H9 (cell line): ENCODE measurements around the gene PODXL2. TPM values are rescaled to one million over a fixed set of nuclear protein-coding genes. Genes with fewer than 3 reads are reported as not detected.

Experiments
- DNase-seq: peaks from one replicate; pipeline ENCODE4 v3.0.0-alpha.2; 2017
- H2AFZ ChIP-seq: one replicate; pipeline ENCODE4 v1.6.1; 2013; ENCODE audit warnings: mild to moderate bottlenecking, low read length, control low read depth, moderate library complexity
- H2AK5ac ChIP-seq: 2 replicates; pipeline ENCODE4 v1.6.1; 2013; ENCODE audit warnings: low read length, control low read depth, mixed read lengths; ENCODE audit not compliant: insufficient read length
- H2BK120ac ChIP-seq: one replicate; pipeline ENCODE4 v1.6.1; 2013; ENCODE audit warnings: low read depth, mild to moderate bottlenecking, low read length, control low read depth, inconsistent platforms; ENCODE audit not compliant: poor library complexity, severe bottlenecking
- H2BK12ac ChIP-seq: 2 replicates; pipeline ENCODE4 v1.6.1; 2013; ENCODE audit warnings: low read length, control low read depth, mixed read lengths, low read depth; ENCODE audit not compliant: insufficient read length
- H2BK15ac ChIP-seq: 2 replicates; pipeline ENCODE4 v1.6.1; 2013; ENCODE audit warnings: low read depth, low read length, control low read depth
- H2BK20ac ChIP-seq: one replicate; pipeline ENCODE4 v1.6.1; 2013; ENCODE audit warnings: low read depth, mild to moderate bottlenecking, low read length, control low read depth, inconsistent platforms; ENCODE audit not compliant: poor library complexity, severe bottlenecking
- H2BK5ac ChIP-seq: 2 replicates; pipeline ENCODE4 v1.6.1; 2013; ENCODE audit warnings: low read length, control low read depth, mixed read lengths; ENCODE audit not compliant: insufficient read length
- H3K14ac ChIP-seq: 2 replicates; pipeline ENCODE4 v1.6.1; 2013; ENCODE audit warnings: low read length, control low read depth; ENCODE audit not compliant: insufficient read depth
- H3K18ac ChIP-seq: 2 replicates; pipeline ENCODE4 v1.6.1; 2013; ENCODE audit warnings: low read depth, mild to moderate bottlenecking, mixed read lengths, low read length, control low read depth; ENCODE audit not compliant: insufficient read length
- H3K23ac ChIP-seq: 2 replicates; pipeline ENCODE4 v1.6.1; 2013; ENCODE audit warnings: low read length, control low read depth, mixed read lengths, low read depth; ENCODE audit not compliant: insufficient read length
- H3K23me2 ChIP-seq: 2 replicates; pipeline ENCODE4 v1.6.1; 2013; ENCODE audit warnings: low read depth, mild to moderate bottlenecking, mixed read lengths, low read length, control low read depth; ENCODE audit not compliant: insufficient read length, poor library complexity, severe bottlenecking
- H3K27ac ChIP-seq: 2 replicates; pipeline ENCODE4 v1.5.1; 2013; ENCODE audit warnings: low read length, control low read depth, mixed read lengths, low read depth; ENCODE audit not compliant: insufficient read length
- H3K27me3 ChIP-seq: 2 replicates; pipeline ENCODE4 v1.6.1; 2013; ENCODE audit warnings: low read length, control low read depth, inconsistent platforms; ENCODE audit not compliant: insufficient read depth
- H3K4ac ChIP-seq: 2 replicates; pipeline ENCODE4 v1.6.1; 2013; ENCODE audit warnings: low read depth, mild to moderate bottlenecking, control low read depth, inconsistent platforms, low read length, moderate library complexity
- H3K4me1 ChIP-seq: 2 replicates; pipeline ENCODE4 v1.6.1; 2013; ENCODE audit warnings: low read length, control low read depth, inconsistent platforms; ENCODE audit not compliant: insufficient read depth
- H3K4me2 ChIP-seq: 2 replicates; pipeline ENCODE4 v1.6.1; 2013; ENCODE audit warnings: low read length, control low read depth, mixed read lengths; ENCODE audit not compliant: insufficient read length, insufficient read depth
- H3K56ac ChIP-seq: 2 replicates; pipeline ENCODE4 v1.6.1; 2013; ENCODE audit warnings: low read depth, mild to moderate bottlenecking, mixed read lengths, low read length, control low read depth; ENCODE audit not compliant: insufficient read length
- H3K79me1 ChIP-seq: 2 replicates; pipeline ENCODE4 v1.6.1; 2013; ENCODE audit warnings: low read depth, mild to moderate bottlenecking, moderate library complexity, low read length, control low read depth, inconsistent platforms; ENCODE audit not compliant: insufficient read depth, poor library complexity, severe bottlenecking
- H3K79me2 ChIP-seq: 2 replicates; pipeline ENCODE4 v1.6.1; 2013; ENCODE audit warnings: low read length, control low read depth, inconsistent platforms; ENCODE audit not compliant: insufficient read depth
- H3K9ac ChIP-seq: 2 replicates; pipeline ENCODE4 v1.6.1; 2013; ENCODE audit warnings: low read length, control low read depth, mixed read lengths; ENCODE audit not compliant: insufficient read length; ENCODE audit errors: extremely low read depth
- H3K9me3 ChIP-seq: one replicate; pipeline ENCODE4 v1.6.1; 2013; ENCODE audit warnings: low read depth, low read length, inconsistent platforms; ENCODE audit not compliant: control insufficient read depth
- H3T11ph ChIP-seq: one replicate; pipeline ENCODE4 v1.6.1; 2013; ENCODE audit warnings: mild to moderate bottlenecking, low read length, control low read depth, inconsistent platforms
- H4K20me1 ChIP-seq: one replicate; pipeline ENCODE4 v1.6.1; 2013; ENCODE audit not compliant: control insufficient read depth, insufficient read length, insufficient read depth
- H4K5ac ChIP-seq: 2 replicates; pipeline ENCODE4 v1.6.1; 2013; ENCODE audit warnings: low read depth, mild to moderate bottlenecking, mixed read lengths, low read length, control low read depth; ENCODE audit not compliant: insufficient read length
- H4K8ac ChIP-seq: replicated peaks from 2 replicates; pipeline ENCODE4 v1.6.1; 2013; ENCODE audit warnings: low read length, control low read depth, mixed read lengths, low read depth; ENCODE audit not compliant: insufficient read length
- H4K91ac ChIP-seq: 2 replicates; pipeline ENCODE4 v1.6.1; 2013; ENCODE audit warnings: low read depth, mild to moderate bottlenecking, moderate library complexity, mixed read lengths, low read length, control low read depth; ENCODE audit not compliant: insufficient read length
- H3K27ac Mint-ChIP-seq, 3 experiments: 2 replicates in 2 of 3; 3 replicates in 1 of 3; pipeline ENCODE4 v1.8.0; 2020 to 2021; ENCODE audit warnings: mixed read lengths in 3 of 3, mild to moderate bottlenecking in 1 of 3, moderate library complexity in 1 of 3
- H3K27me3 Mint-ChIP-seq: 2 replicates; pipeline ENCODE4 v1.8.0; 2021; ENCODE audit warnings: low read depth, mild to moderate bottlenecking, moderate library complexity, mixed read lengths
- H3K36me3 Mint-ChIP-seq, 3 experiments: 2 replicates in 2 of 3; 3 replicates in 1 of 3; pipeline ENCODE4 v1.8.0; 2020 to 2021; ENCODE audit warnings: low read depth in 3 of 3, mixed read lengths in 3 of 3; ENCODE audit not compliant: insufficient read depth in 1 of 3
- H3K4me1 Mint-ChIP-seq, 2 experiments: 2 replicates each; pipeline ENCODE4 v1.8.0; 2020; ENCODE audit warnings: mixed read lengths in 2 of 2
- H3K4me3 Mint-ChIP-seq, 2 experiments: 2 replicates in 1 of 2; 3 replicates in 1 of 2; pipeline ENCODE4 v1.8.0; 2020 to 2021; ENCODE audit warnings: mild to moderate bottlenecking in 2 of 2, mixed read lengths in 2 of 2, moderate library complexity in 1 of 2
- H3K9me3 Mint-ChIP-seq, 2 experiments: 2 replicates in 1 of 2; 3 replicates in 1 of 2; pipeline ENCODE4 v1.8.0; 2020; ENCODE audit warnings: mild to moderate bottlenecking in 2 of 2, mixed read lengths in 2 of 2, moderate library complexity in 1 of 2
- WGBS: extraction: QIAGEN DNeasy Blood & Tissue Kit; methylation state at CpG from one replicate; pipeline ENCODE4 v1.1.7; 2013; ENCODE audit warnings: missing lambda C conversion rate, low lambda C conversion rate, mixed read lengths; ENCODE audit not compliant: insufficient read length; ENCODE audit errors: extremely low coverage; 5-methylcytosine and 5-hydroxymethylcytosine counted together
- total RNA-seq: library from RNA; stranded (reverse); gene quantifications from 2 replicates; pipeline ENCODE4 v1.2.1, GENCODE V29; 2021
- TF ChIP-seq, protein P1 (sequence below): fragments of 200-600 bp; sonication (generic); conservative IDR thresholded peaks from 3 replicates; pipeline ENCODE4 v1.8.0; 2021; ENCODE audit warnings: antibody characterized with exemption, mild to moderate bottlenecking

The PODXL2 gene
- total RNA-seq, 1 experiment from 2014 or later, result 24.6 TPM

DNA sequence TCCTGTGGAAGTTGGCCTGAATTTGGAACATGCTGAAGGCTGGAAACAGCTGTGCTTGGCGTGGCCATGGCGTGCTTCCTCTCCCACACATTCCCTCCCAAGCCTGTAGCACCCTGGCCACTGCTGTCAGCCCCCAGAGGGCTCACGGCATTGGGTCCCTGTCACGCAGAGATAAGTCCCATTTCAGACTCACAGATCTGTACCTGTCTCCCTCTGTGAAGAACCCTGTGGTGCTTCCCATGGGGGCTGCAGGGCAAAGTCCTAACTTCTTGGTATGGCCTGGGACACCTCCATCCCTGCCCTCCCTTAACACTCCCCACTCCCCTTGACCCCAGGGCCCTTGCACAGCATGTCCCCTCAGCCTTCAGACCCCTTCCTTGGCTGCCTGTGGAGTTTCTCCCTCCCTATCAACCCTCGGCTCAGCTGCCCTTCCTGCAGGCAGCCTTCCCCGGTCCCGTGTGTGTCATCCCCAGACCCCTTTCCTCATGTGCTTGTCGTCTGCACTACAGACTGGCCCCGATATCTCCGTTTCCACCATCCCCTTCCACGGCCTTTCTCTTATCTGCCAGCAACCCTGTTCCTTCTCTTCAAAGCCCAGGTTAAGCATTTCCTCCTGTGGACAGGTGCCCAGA is 72.4 kb downstream of the PODXL2 start:
- Mint-ChIP-seq H3K4me1 (peaks cover 3 to 16% of the 10 kb centered on the region in 2 experiments), H3K9me3 (peaks cover 3 to 10% of the 10 kb centered on the region in 2 experiments), H3K36me3 (0 out of 7 replicates have a peak, but pooled peaks cover 0 to 6% (median 2%) of the 10 kb centered on the region in 3 experiments), H3K4me3 (no peak overlapping the region), H3K27ac (peak overlapping the region in 1 of 3 experiments; percentile 50; a peak in 2 of 7 replicates), H3K27me3 (no peaks in the 10 kb centered on the region)
- H3K27me3 ChIP-seq, result no peaks in the 10 kb centered on the region
- H3K9ac ChIP-seq, result no peak overlapping the region
- no peak overlapping the region for H2BK12ac ChIP-seq
- TF ChIP-seq, protein P1, sequence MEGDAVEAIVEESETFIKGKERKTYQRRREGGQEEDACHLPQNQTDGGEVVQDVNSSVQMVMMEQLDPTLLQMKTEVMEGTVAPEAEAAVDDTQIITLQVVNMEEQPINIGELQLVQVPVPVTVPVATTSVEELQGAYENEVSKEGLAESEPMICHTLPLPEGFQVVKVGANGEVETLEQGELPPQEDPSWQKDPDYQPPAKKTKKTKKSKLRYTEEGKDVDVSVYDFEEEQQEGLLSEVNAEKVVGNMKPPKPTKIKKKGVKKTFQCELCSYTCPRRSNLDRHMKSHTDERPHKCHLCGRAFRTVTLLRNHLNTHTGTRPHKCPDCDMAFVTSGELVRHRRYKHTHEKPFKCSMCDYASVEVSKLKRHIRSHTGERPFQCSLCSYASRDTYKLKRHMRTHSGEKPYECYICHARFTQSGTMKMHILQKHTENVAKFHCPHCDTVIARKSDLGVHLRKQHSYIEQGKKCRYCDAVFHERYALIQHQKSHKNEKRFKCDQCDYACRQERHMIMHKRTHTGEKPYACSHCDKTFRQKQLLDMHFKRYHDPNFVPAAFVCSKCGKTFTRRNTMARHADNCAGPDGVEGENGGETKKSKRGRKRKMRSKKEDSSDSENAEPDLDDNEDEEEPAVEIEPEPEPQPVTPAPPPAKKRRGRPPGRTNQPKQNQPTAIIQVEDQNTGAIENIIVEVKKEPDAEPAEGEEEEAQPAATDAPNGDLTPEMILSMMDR, result no peak
- H2BK120ac ChIP-seq, result no peak overlapping the region
- H2BK5ac ChIP-seq, result no peak overlapping the region
- no peak overlapping the region; the same call in 1 of the 2 replicates for H3K14ac ChIP-seq
- H4K5ac ChIP-seq, result no peak overlapping the region
- H4K20me1 ChIP-seq, result no peaks in the 10 kb centered on the region
- no peaks in the 10 kb centered on the region for H3K9me3 ChIP-seq
- no peak overlapping the region for H2BK20ac ChIP-seq
- no peak overlapping the region for H3T11ph ChIP-seq
- no peak overlapping the region for H2AK5ac ChIP-seq
- no peak overlapping the region for H3K56ac ChIP-seq
- no peak overlapping the region for H3K4me2 ChIP-seq
- no peaks in the 10 kb centered on the region for H3K23me2 ChIP-seq
- H3K79me1 ChIP-seq, result no peaks in the 10 kb centered on the region
- no peak overlapping the region for H2BK15ac ChIP-seq
- no peak for DNase-seq
- H3K4me1 ChIP-seq, result no peaks in the 10 kb centered on the region
- H4K91ac ChIP-seq, result no peak overlapping the region
- no peak overlapping the region for H4K8ac ChIP-seq
- no peak overlapping the region for H2AFZ ChIP-seq
- H3K4ac ChIP-seq, result no peak overlapping the region
- no peak overlapping the region for H3K23ac ChIP-seq
- WGBS, result no CpG with 5 or more reads among the region's 11 CpGs
- H3K79me2 ChIP-seq, result no peaks in the 10 kb centered on the region
- H3K18ac ChIP-seq, result no peak overlapping the region
- H3K27ac ChIP-seq, result no peak overlapping the region
